Stomach (tissue), 4 donors: ENCODE measurements around the gene CREG1.

Experiments used
- EP300 ChIP-seq: sonication (generic); formaldehyde crosslinking; IDR thresholded peaks from one replicate; pipeline ENCODE4 v1.6.1; 2017; ENCODE audit warnings: antibody characterized with exemption
- POLR2A ChIP-seq, 4 donors: fragments of 450-650 bp; IDR thresholded peaks; one replicate each; pipeline ENCODE4 v1.6.1; 2016; ENCODE audit warnings: antibody characterized with exemption in 4 of 4, control low read depth in 2 of 4, mild to moderate bottlenecking in 1 of 4, moderate library complexity in 1 of 4
- POLR2AphosphoS5 ChIP-seq, 3 donors: sonication (generic); formaldehyde crosslinking; IDR thresholded peaks; one replicate each; pipeline ENCODE4 v1.6.1; 2016; ENCODE audit warnings: antibody characterized with exemption in 3 of 3
- TF ChIP-seq, protein P1 (sequence below), 7 experiments: fragments of 450-650 bp in 4 of 7; fragments of 200-600 bp in 3 of 7; sonication (generic) in 3 of 7; IDR thresholded peaks; one replicate each; pipeline ENCODE4 v1.5.1; 2016 to 2019; ENCODE audit warnings: antibody characterized with exemption in 7 of 7, control low read depth in 2 of 7, mild to moderate bottlenecking in 1 of 7

DNA sequence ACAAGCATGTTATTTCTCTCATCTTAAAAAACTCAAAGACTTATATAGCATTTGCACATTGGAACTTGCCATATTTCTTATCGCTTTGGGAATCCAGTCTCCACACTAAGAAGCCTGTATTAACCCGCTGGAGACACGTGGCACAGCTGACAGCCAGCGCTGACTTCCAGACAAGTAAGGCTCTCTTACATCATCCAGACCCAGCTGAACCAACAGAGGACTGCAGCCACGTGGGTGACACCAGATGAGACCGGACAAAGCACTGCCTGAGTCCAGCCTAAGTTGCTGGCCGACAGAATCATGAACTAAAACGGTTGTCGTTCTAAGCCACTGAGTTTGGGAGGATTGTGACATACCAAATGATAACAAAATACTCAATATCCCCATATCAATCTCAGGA lies 28.9 kb downstream of the CREG1 start:
- TF ChIP-seq POLR2A (IDR thresholded peaks at IDR 0.05) (no peak), EP300 (no peak), POLR2AphosphoS5 (IDR thresholded peaks at IDR 0.05) (no peak)
- TF ChIP-seq, protein P1, sequence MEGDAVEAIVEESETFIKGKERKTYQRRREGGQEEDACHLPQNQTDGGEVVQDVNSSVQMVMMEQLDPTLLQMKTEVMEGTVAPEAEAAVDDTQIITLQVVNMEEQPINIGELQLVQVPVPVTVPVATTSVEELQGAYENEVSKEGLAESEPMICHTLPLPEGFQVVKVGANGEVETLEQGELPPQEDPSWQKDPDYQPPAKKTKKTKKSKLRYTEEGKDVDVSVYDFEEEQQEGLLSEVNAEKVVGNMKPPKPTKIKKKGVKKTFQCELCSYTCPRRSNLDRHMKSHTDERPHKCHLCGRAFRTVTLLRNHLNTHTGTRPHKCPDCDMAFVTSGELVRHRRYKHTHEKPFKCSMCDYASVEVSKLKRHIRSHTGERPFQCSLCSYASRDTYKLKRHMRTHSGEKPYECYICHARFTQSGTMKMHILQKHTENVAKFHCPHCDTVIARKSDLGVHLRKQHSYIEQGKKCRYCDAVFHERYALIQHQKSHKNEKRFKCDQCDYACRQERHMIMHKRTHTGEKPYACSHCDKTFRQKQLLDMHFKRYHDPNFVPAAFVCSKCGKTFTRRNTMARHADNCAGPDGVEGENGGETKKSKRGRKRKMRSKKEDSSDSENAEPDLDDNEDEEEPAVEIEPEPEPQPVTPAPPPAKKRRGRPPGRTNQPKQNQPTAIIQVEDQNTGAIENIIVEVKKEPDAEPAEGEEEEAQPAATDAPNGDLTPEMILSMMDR (IDR thresholded peaks at IDR 0.05), result no peak
